ENCODE results near the gene KLF11.

GRCh38 chr2:10085668-10086059 is 42.3 kb downstream of the KLF11 start:
- TF ChIP-seq CTCF (IDR thresholded peaks at IDR 0.05) (no peak), ZFX (IDR thresholded peaks at IDR 0.05; ENCODE audit: borderline replicate concordance) (no peak)
